ENCODE data around the gene CCL13. TPM values are rescaled to one million over a fixed set of nuclear protein-coding genes. Genes with fewer than 3 reads are reported as not detected.
A peak's percentile ranks its signal among the peaks of the same experiment; 100 is the strongest.

The CCL13 gene
- polyA plus RNA-seq, 3 donors: not detected

DNA sequence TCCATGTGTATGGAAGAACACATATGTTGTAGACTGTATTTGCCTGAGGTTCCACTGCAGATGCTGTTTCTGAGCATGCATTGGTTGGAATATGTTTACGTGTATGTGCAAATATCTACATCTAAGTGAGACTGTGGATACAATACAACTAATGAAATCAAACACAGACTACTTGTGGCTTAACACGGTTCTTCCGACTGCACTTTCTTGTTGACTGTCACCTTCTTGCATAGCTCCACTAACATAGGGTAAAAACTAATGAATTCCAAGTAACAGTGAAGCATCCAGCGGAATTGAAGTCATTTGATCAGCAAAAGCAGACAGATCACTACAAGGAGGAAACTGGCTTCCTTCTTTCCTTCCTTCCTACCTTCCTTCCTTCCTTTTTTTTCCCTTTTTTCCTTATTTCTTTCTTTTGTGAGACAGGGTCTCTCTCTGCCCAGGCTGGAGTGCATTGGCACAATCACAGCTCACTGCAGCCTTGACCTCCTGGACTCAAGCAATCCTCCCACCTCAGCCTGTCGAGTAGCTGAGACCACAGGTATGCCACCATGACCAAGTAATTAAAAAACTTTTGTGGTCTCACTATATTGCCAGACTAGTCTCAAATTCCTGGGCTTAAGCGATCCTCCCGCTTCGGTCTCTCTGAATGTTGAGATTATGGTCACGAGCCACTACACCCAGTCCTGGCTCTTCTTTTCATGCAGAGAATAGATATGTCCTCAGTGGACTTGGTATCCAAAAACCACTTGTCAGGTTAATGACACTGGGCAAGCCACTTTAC, 28.7 kb downstream of the CCL13 start:
- Histone ChIP-seq H3K4me1 (ENCODE audit: control insufficient read depth in 1 of 2, insufficient read depth in 2 of 2, low read length in 2 of 2) (peaks cover 26 to 30% of the 10 kb centered on the region in 2 donors), H3K27me3 (ENCODE audit: control insufficient read depth in 2 of 2, insufficient read depth in 2 of 2, low read length in 2 of 2) (no peaks in the 10 kb centered on the region), H3K9me3 (replicated peaks in 1 of 2; ENCODE audit: control insufficient read depth in 1 of 2, insufficient read depth in 1 of 2, low read length in 2 of 2) (no peaks in the 10 kb centered on the region), H4K20me1 (ENCODE audit: insufficient read depth, low read length) (no peaks in the 10 kb centered on the region), H3K27ac (ENCODE audit: low read depth in 1 of 2, low read length in 2 of 2) (no peak overlapping the region), H3K36me3 (replicated peaks in 1 of 2; ENCODE audit: control insufficient read depth in 1 of 2, insufficient read depth in 2 of 2, low read length in 2 of 2) (no peaks in the 10 kb centered on the region), H3K9ac (ENCODE audit: insufficient read depth, low read length, poor library complexity, severe bottlenecking) (no peak overlapping the region), H3K79me2 (ENCODE audit: insufficient read depth, low read length) (no peaks in the 10 kb centered on the region), H3K4me3 (replicated peaks in 1 of 3; ENCODE audit: low read depth in 2 of 3, low read length in 3 of 3) (no peak overlapping the region), H2AFZ (ENCODE audit: insufficient read depth, low read depth, low read length, poor library complexity, severe bottlenecking) (no peak overlapping the region), H3K4me2 (replicated peaks; ENCODE audit: extremely low read depth, low read length, poor library complexity, severe bottlenecking) (no peak overlapping the region)
- intact Hi-C loops (cut with micrococcal nuclease): no loop called here
- no peak for DNase-seq
- Mint-ChIP-seq H3K36me3 (no peaks in the 10 kb centered on the region), H3K4me1 (peaks cover 33% of the 10 kb centered on the region), H3K27ac (peak overlapping the region in 2 of 7 donors; percentile 18 to 42), H3K4me3 (no peak overlapping the region), H3K9me3 (no peaks in the 10 kb centered on the region), H3K27me3 (ENCODE audit: low read depth in 3 of 3) (peaks cover 2 to 3% (median 3%) of the 10 kb centered on the region in 3 donors)
- TF ChIP-seq, protein P1, sequence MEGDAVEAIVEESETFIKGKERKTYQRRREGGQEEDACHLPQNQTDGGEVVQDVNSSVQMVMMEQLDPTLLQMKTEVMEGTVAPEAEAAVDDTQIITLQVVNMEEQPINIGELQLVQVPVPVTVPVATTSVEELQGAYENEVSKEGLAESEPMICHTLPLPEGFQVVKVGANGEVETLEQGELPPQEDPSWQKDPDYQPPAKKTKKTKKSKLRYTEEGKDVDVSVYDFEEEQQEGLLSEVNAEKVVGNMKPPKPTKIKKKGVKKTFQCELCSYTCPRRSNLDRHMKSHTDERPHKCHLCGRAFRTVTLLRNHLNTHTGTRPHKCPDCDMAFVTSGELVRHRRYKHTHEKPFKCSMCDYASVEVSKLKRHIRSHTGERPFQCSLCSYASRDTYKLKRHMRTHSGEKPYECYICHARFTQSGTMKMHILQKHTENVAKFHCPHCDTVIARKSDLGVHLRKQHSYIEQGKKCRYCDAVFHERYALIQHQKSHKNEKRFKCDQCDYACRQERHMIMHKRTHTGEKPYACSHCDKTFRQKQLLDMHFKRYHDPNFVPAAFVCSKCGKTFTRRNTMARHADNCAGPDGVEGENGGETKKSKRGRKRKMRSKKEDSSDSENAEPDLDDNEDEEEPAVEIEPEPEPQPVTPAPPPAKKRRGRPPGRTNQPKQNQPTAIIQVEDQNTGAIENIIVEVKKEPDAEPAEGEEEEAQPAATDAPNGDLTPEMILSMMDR (IDR thresholded peaks at IDR 0.05): no peak
- 98% methylated on average over 6 of the region's 9 CpGs for WGBS (ENCODE audit: insufficient coverage)

DNA sequence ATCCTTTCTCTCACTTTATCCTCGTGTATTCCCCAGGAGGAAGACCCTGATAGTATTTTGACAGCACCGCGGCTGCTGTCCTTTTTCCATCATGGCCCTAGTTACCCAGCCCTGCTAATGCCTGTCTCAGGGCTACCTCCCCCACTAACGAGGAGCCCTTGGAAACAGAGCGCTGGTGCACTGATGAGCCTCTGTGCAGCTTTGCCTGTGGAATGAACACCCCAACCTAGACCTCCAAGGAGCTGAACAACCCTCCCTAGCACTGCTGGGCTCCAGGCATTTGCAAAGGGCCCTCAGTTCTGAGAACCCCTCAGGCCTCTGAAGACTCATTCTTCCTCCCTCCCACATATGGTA, 30.0 kb downstream of the CCL13 start:
- Histone ChIP-seq H3K9me3 (replicated peaks in 1 of 2; ENCODE audit: control insufficient read depth in 1 of 2, insufficient read depth in 1 of 2, low read length in 2 of 2) (no peaks in the 10 kb centered on the region), H3K36me3 (replicated peaks in 1 of 2; ENCODE audit: control insufficient read depth in 1 of 2, insufficient read depth in 2 of 2, low read length in 2 of 2) (no peaks in the 10 kb centered on the region), H3K79me2 (ENCODE audit: insufficient read depth, low read length) (no peaks in the 10 kb centered on the region), H3K4me1 (ENCODE audit: control insufficient read depth in 1 of 2, insufficient read depth in 2 of 2, low read length in 2 of 2) (peaks cover 26 to 30% of the 10 kb centered on the region in 2 donors), H3K27ac (ENCODE audit: low read depth in 1 of 2, low read length in 2 of 2) (no peak overlapping the region), H4K20me1 (ENCODE audit: insufficient read depth, low read length) (no peaks in the 10 kb centered on the region), H3K4me3 (replicated peaks in 1 of 3; ENCODE audit: low read depth in 2 of 3, low read length in 3 of 3) (no peak overlapping the region), H3K9ac (ENCODE audit: insufficient read depth, low read length, poor library complexity, severe bottlenecking) (no peak overlapping the region), H2AFZ (ENCODE audit: insufficient read depth, low read depth, low read length, poor library complexity, severe bottlenecking) (no peak overlapping the region), H3K4me2 (replicated peaks; ENCODE audit: extremely low read depth, low read length, poor library complexity, severe bottlenecking) (no peak overlapping the region), H3K27me3 (ENCODE audit: control insufficient read depth in 2 of 2, insufficient read depth in 2 of 2, low read length in 2 of 2) (no peaks in the 10 kb centered on the region)
- Mint-ChIP-seq H3K4me1 (peaks cover 33% of the 10 kb centered on the region), H3K27ac (no peak overlapping the region), H3K9me3 (no peaks in the 10 kb centered on the region), H3K36me3 (no peaks in the 10 kb centered on the region), H3K4me3 (no peak overlapping the region), H3K27me3 (ENCODE audit: low read depth in 3 of 3) (peaks cover 2 to 4% (median 3%) of the 10 kb centered on the region in 3 donors)
- WGBS (ENCODE audit: insufficient coverage): 97% methylated on average over 4 of the region's 5 CpGs
- intact Hi-C loops (cut with micrococcal nuclease): no loop called here
- TF ChIP-seq, protein P1 (IDR thresholded peaks at IDR 0.05): no peak
- DNase-seq: no peak

Measured in CD14-positive monocyte (primary cell).